Measurements from ENCODE around the gene LRRC36. TPM values are rescaled to one million over a fixed set of nuclear protein-coding genes. Genes with fewer than 3 reads are reported as not detected.

Gene LRRC36
- total and polyA plus RNA-seq, 2 donors (not counting 3 experiments of a cell fraction or from before 2014, with no cell fraction given): 0.30 to 2.0 TPM

- Histone ChIP-seq H2AFZ (ENCODE audit: low read depth, low read length) (no peak overlapping the region), H3K27ac (ENCODE audit: insufficient read depth, low read depth, low read length) (no peak overlapping the region), H3K4me2 (ENCODE audit: insufficient read depth, low read length) (no peak overlapping the region), H4K20me1 (replicated peaks; ENCODE audit: control insufficient read depth, extremely low read depth, insufficient read depth, low read length) (no peaks in the 10 kb centered on the region), H3K79me2 (ENCODE audit: control insufficient read depth, insufficient read depth, low read length) (no peaks in the 10 kb centered on the region), H3K9me3 (replicated peaks; ENCODE audit: control insufficient read depth, insufficient read depth, low read length) (no peaks in the 10 kb centered on the region), H3K27me3 (ENCODE audit: control insufficient read depth in 2 of 2, insufficient read depth in 2 of 2, low read length in 2 of 2) (no peaks in the 10 kb centered on the region), H3K4me3 (replicated peaks in 1 of 3; ENCODE audit: insufficient read depth in 1 of 3, low read depth in 1 of 3, low read length in 3 of 3) (no peak overlapping the region), H3K4me1 (ENCODE audit: control insufficient read depth, extremely low read depth, insufficient read depth, low read length) (peaks cover 3% of the 10 kb centered on the region), H3K9me1 (replicated peaks; ENCODE audit: control insufficient read depth, extremely low read depth, insufficient read depth, low read length) (no peaks in the 10 kb centered on the region), H3K9ac (replicated peaks; ENCODE audit: extremely low read depth, insufficient read depth, low read length) (no peak overlapping the region), H3K36me3 (ENCODE audit: control insufficient read depth in 2 of 2, extremely low read depth in 1 of 2, insufficient read depth in 2 of 2, low read length in 2 of 2) (no peaks in the 10 kb centered on the region)
- ChIA-PET CTCF (interaction anchor here (0.8 to 4.1 kb wide), 7 partner anchors 8 to 141 kb away, joined by 3 to 65 read pairs (median 12); partner anchors contain the start of gene TPPP3), POLR2A (no interaction called here)
- DNase-seq (ENCODE audit: low read depth, low spot score): no peak
- TF ChIP-seq GATA2 (IDR thresholded peaks at IDR 0.05; ENCODE audit: insufficient read depth, insufficient read length, low read depth, low read length) (no peak), MAX (IDR thresholded peaks at IDR 0.05; ENCODE audit: insufficient read depth, insufficient read length) (no peak), CTCF (IDR thresholded peaks at IDR 0.05; ENCODE audit: extremely low read depth in 1 of 2, insufficient read depth in 1 of 2, low read depth in 1 of 2, low read length in 2 of 2) (no peak), MYC (IDR thresholded peaks at IDR 0.05; ENCODE audit: low read depth, low read length) (no peak), EZH2 (IDR thresholded peaks at IDR 0.05; ENCODE audit: borderline replicate concordance, low read depth, low read length, severe bottlenecking) (no peak)
- no TSS peak for BruUV-seq (replicated peaks)
- intact Hi-C loops (cut with micrococcal nuclease) (no loop called here), dilution Hi-C loops (cut with MboI; ENCODE audit: extremely low pct_ligation_motif_present, low sequenced_read_pairs) (no loop called here)
- no peak for FAIRE-seq
Measured at GRCh38 chr16:67400901-67401300, 74.3 kb downstream of the LRRC36 start.
